Osteocyte (in vitro differentiated cells): ENCODE data around the gene LIPA. TPM values are rescaled to one million over a fixed set of nuclear protein-coding genes. Genes with fewer than 3 reads are reported as not detected.
A peak's percentile ranks its signal among the peaks of the same experiment; 100 is the strongest.

Source experiments
- DNase-seq: peaks from one replicate; pipeline ENCODE4 v3.0.0; 2021; ENCODE audit warnings: mixed read lengths; ENCODE audit not compliant: unreplicated experiment; ENCODE audit errors: extremely low spot score
- H3K27ac Mint-ChIP-seq: one replicate; pipeline ENCODE4 v1.8.0; 2021; ENCODE audit warnings: mild to moderate bottlenecking, mixed read lengths; ENCODE audit not compliant: unreplicated experiment
- H3K27me3 Mint-ChIP-seq: one replicate; pipeline ENCODE4 v1.8.0; 2021; ENCODE audit warnings: mixed read lengths; ENCODE audit not compliant: unreplicated experiment
- H3K36me3 Mint-ChIP-seq: one replicate; pipeline ENCODE4 v1.8.0; 2021; ENCODE audit warnings: mixed read lengths; ENCODE audit not compliant: unreplicated experiment
- H3K4me1 Mint-ChIP-seq: one replicate; pipeline ENCODE4 v1.8.0; 2021; ENCODE audit warnings: mixed read lengths; ENCODE audit not compliant: unreplicated experiment
- H3K4me3 Mint-ChIP-seq: one replicate; pipeline ENCODE4 v1.8.0; 2021; ENCODE audit warnings: mild to moderate bottlenecking, moderate library complexity, mixed read lengths; ENCODE audit not compliant: unreplicated experiment
- H3K9me3 Mint-ChIP-seq: one replicate; pipeline ENCODE4 v1.8.0; 2021; ENCODE audit warnings: mixed read lengths; ENCODE audit not compliant: unreplicated experiment
- total RNA-seq: library from RNA; stranded (reverse); gene quantifications from 2 replicates; pipeline ENCODE4 v1.2.1, GENCODE V29; 2021
- TF ChIP-seq, protein P1 (sequence below): fragments of 200-600 bp; sonication (generic); IDR thresholded peaks from 2 replicates; pipeline ENCODE4 v1.5.0; 2021; ENCODE audit warnings: antibody characterized with exemption, mild to moderate bottlenecking, moderate library complexity

The LIPA gene
- total RNA-seq, 1 donor from 2014 or later, result 36.9 TPM

DNA sequence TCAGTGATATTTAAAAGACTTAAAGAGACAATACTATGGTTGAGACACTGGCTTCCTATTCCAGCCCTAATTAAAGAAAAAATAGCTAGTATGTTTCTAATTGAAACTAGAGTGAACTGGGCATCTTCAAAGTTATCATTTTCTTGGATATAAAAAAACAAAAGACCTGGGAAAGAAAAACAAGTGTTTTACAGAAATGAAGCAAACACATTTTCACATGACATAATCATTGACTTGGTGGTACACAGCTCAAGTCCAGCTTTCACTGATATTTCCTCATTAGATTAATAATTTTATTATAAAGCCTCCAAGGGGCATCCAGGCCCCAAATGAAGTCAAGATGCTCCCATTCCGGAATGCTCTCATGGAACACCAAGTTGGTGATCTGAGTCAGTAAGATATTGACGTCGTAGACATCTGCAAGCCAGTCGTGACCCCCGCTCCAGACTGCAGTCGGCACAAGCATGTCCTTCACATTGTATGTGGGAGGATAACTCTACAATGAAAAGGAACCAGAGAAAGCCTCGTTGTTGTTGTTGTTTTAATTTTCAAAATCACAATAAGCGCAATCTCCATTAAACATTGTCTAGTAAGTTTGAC is 36.9 kb downstream of the LIPA start:
- no peak overlapping the region for H3K27ac Mint-ChIP-seq
- TF ChIP-seq, protein P1, sequence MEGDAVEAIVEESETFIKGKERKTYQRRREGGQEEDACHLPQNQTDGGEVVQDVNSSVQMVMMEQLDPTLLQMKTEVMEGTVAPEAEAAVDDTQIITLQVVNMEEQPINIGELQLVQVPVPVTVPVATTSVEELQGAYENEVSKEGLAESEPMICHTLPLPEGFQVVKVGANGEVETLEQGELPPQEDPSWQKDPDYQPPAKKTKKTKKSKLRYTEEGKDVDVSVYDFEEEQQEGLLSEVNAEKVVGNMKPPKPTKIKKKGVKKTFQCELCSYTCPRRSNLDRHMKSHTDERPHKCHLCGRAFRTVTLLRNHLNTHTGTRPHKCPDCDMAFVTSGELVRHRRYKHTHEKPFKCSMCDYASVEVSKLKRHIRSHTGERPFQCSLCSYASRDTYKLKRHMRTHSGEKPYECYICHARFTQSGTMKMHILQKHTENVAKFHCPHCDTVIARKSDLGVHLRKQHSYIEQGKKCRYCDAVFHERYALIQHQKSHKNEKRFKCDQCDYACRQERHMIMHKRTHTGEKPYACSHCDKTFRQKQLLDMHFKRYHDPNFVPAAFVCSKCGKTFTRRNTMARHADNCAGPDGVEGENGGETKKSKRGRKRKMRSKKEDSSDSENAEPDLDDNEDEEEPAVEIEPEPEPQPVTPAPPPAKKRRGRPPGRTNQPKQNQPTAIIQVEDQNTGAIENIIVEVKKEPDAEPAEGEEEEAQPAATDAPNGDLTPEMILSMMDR, result no peak
- no peaks in the 10 kb centered on the region for H3K9me3 Mint-ChIP-seq
- H3K36me3 Mint-ChIP-seq, result peaks cover 4% of the 10 kb centered on the region
- no peak for DNase-seq
- peaks cover 14% of the 10 kb centered on the region for H3K27me3 Mint-ChIP-seq
- H3K4me1 Mint-ChIP-seq, result peaks cover 7% of the 10 kb centered on the region
- no peak overlapping the region for H3K4me3 Mint-ChIP-seq

DNA sequence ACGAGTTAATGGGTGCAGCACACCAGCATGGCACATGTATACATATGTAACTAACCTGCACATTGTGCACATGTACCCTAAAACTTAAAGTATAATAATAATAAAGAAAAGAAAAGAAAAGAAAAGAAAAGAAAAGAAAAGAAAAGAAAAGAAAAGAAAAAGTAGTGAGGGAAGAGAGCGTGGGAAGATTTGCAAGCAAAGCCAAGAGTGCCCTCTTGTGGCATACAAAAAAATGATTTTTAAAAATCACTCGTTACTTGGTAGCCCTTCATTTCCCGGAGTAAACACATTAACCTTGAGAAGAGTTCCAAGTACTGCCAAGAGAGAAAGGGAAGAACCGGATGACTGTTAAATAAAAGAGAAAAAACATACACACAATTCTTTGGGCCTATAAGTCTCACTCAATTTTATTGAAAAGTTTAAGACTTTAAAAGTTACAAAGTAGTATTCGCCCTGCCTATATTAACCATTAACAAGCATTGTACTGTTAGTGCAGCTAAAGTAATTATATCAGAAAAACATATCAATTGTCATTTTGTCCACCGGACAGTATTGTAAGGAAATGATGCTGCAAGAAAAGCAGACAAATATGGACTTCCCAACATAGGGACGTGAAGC is 38.3 kb downstream of the LIPA start:
- DNase-seq, result no peak
- H3K4me1 Mint-ChIP-seq, result peaks cover 7% of the 10 kb centered on the region
- no peak overlapping the region for H3K27ac Mint-ChIP-seq
- H3K27me3 Mint-ChIP-seq, result peaks cover 16% of the 10 kb centered on the region
- H3K4me3 Mint-ChIP-seq, result no peak overlapping the region
- H3K9me3 Mint-ChIP-seq, result no peaks in the 10 kb centered on the region
- TF ChIP-seq, protein P1, result peak; percentile 71
- H3K36me3 Mint-ChIP-seq, result peaks cover 4% of the 10 kb centered on the region

DNA sequence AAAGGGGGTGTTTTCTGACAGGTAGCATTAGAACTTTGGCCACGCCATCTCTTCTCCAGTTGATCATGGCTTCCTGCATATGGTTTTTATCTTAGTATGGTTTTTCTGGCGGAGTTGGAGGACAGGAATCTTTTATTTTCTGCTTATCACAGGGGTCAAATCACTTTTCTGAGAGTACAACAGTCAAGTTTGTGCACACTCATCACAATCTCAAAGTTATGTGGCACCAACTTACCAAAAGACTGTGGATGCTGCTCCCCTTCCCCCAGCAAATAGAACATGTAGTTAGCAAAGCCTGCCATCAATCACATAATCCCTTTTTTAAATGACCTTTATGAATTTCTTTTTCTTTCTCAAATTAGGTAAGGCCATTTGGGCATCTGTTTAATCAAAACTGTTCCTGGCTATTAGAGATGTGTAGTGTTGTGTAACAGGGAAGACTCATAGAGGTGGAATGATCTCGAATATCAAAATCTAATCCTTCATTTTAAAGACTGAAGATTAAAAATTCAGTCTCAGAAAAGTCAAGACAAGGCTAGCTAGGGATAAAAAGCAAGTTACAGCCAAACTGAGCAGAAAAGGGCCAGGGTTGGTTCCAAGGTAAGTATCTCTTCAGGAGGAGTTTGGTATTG is 40.7 kb downstream of the LIPA start:
- no peak for DNase-seq
- Mint-ChIP-seq H3K27me3 (peaks cover 28% of the 10 kb centered on the region), H3K9me3 (no peaks in the 10 kb centered on the region), H3K4me3 (no peak overlapping the region), H3K36me3 (peaks cover 4% of the 10 kb centered on the region), H3K4me1 (peaks cover 18% of the 10 kb centered on the region), H3K27ac (no peak overlapping the region)
- TF ChIP-seq, protein P1, result no peak

DNA sequence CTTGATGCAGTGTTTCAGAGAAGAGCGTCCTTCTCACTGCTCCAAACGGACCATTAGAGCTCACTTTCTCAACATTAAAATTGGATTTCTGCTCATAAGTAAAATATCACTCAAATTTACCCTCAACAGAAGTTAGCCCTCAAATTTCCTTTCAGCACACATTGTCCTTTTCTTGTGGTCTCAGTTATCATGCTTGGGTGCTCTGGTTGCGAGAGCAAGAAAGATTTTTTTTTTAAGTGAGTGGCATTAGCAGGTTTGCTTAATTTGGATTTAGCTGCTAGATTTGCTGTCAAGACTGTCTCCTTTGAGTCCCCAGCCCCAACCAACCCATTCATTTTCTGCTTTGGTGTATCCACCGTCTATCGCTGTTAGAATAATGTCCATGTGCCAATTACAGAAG is 41.9 kb downstream of the LIPA start:
- DNase-seq, result no peak
- peaks cover 28% of the 10 kb centered on the region for H3K27me3 Mint-ChIP-seq
- no peak overlapping the region for H3K27ac Mint-ChIP-seq
- no peaks in the 10 kb centered on the region for H3K9me3 Mint-ChIP-seq
- TF ChIP-seq, protein P1, result no peak
- peaks cover 21% of the 10 kb centered on the region for H3K4me1 Mint-ChIP-seq
- H3K4me3 Mint-ChIP-seq, result no peak overlapping the region
- H3K36me3 Mint-ChIP-seq, result peaks cover 3% of the 10 kb centered on the region

DNA sequence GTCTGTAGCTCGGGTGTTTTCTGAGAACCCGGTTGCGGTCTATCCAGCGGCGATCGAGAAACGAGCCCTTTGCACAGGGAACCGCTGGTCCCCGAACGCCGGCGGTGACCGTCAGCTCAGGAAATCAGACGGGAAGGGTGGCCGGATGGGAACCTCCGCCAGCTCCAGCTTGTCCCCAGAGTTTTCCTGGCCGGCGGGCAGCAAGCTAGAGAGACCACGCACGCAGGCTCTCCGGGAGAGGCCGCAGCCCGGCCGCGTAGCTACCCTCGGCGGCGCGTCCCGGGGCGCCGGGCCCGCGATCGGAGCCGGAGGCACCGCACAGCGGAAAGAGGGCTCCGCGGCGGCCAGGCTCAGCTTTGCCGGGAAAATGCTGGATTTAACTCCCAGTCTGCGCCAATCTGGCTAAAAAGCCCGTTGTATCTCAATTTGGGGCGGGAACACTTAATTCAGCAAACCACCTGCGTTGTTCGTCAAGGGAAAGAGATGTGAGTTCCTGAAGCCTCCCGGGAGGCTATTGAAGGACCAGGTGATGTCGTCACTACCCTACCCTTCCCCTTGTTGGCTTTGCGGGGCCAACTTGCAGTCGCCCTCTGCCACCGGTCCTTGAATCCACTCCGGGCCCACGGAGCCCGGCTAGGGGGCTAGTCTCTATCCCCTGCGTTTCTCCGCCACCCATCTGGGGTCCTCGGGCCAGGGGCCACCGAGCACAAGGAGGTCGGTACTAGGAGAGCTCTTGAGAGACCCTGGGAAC is 43.6 kb downstream of the LIPA start:
- Mint-ChIP-seq H3K27ac (no peak overlapping the region), H3K9me3 (no peaks in the 10 kb centered on the region), H3K4me1 (peaks cover 21% of the 10 kb centered on the region), H3K36me3 (no peaks in the 10 kb centered on the region), H3K4me3 (peak overlapping the region; percentile 72), H3K27me3 (peaks cover 28% of the 10 kb centered on the region)
- TF ChIP-seq, protein P1, result no peak
- no peak for DNase-seq
